OCI-LY3 (cell line): Measurements from ENCODE around the gene IL10.
A peak's percentile ranks its signal among the peaks of the same experiment; 100 is the strongest.

Experiments
- H2AFZ ChIP-seq: fragments of 200-600, 300-600 bp; shearing (Covaris generic); 2 replicates; pipeline ENCODE4 v1.6.0; 2014; ENCODE audit warnings: antibody characterized with exemption, low read depth, low read length
- H3K27ac ChIP-seq: fragments of 200-600, 300-600 bp; sonication (generic); 2 replicates; pipeline ENCODE4 v1.5.1; 2014; ENCODE audit warnings: mild to moderate bottlenecking, low read length, moderate library complexity, mixed read lengths
- H3K27me3 ChIP-seq: fragments of 200-600, 300-600 bp; sonication (generic); 2 replicates; pipeline ENCODE4 v1.6.1; 2014; ENCODE audit warnings: low read depth, low read length, mixed read lengths
- H3K36me3 ChIP-seq: fragments of 200-600, 300-600 bp; sonication (generic); replicated peaks from 2 replicates; pipeline ENCODE3; 2014; ENCODE audit warnings: low read depth, low read length, mixed read lengths
- H3K4me1 ChIP-seq: fragments of 300-600, 200-600 bp; sonication (generic); 2 replicates; pipeline ENCODE4 v1.6.1; 2014; ENCODE audit warnings: low read length, mixed read lengths
- H3K4me2 ChIP-seq: fragments of 200-600, 300-600 bp; sonication (generic); 2 replicates; pipeline ENCODE4 v1.6.1; 2014; ENCODE audit warnings: low read length, mixed read lengths
- H3K4me3 ChIP-seq: fragments of 300-600, 200-600 bp; sonication (generic); 2 replicates; pipeline ENCODE4 v1.5.1; 2014; ENCODE audit warnings: antibody characterized with exemption, mild to moderate bottlenecking, low read length, moderate library complexity
- H3K79me2 ChIP-seq: fragments of 300-600, 200-600 bp; shearing (Covaris generic); 2 replicates; pipeline ENCODE4 v1.6.1; 2014; ENCODE audit warnings: mild to moderate bottlenecking, low read length, mixed read lengths
- H3K9ac ChIP-seq: fragments of 300-600, 200-600 bp; shearing (Covaris generic); 2 replicates; pipeline ENCODE4 v1.6.0; 2014; ENCODE audit warnings: mild to moderate bottlenecking, low read length, moderate library complexity
- H3K9me3 ChIP-seq: fragments of 200-600, 300-600 bp; shearing (Covaris generic); 2 replicates; pipeline ENCODE4 v1.6.1; 2014; ENCODE audit warnings: low read length, mixed read lengths; ENCODE audit not compliant: insufficient read depth
- H4K20me1 ChIP-seq: fragments of 200-600, 300-600 bp; sonication (generic); 2 replicates; pipeline ENCODE4 v1.6.1; 2016; ENCODE audit warnings: low read length, mixed read lengths; ENCODE audit not compliant: insufficient read depth
- CTCF ChIP-seq: fragments of 200-600, 300-600 bp; sonication (generic); IDR thresholded peaks from 2 replicates; pipeline ENCODE4 v1.5.1; 2014; ENCODE audit warnings: antibody characterized with exemption, low read length, low read depth
- EZH2phosphoT487 ChIP-seq: fragments of 200-600 bp; shearing (Covaris generic); IDR thresholded peaks from 2 replicates; pipeline ENCODE4 v1.6.1; 2018; ENCODE audit warnings: antibody characterized with exemption, mixed run types, low read depth

IL10 gene

GRCh38 chr1:206801467-206801866 is 29.2 kb upstream of the IL10 start:
- TF ChIP-seq EZH2phosphoT487 (no peak), CTCF (peak; percentile 85)
- H3K79me2 ChIP-seq: no peaks in the 10 kb centered on the region
- H3K9ac ChIP-seq: no peak overlapping the region
- no peak overlapping the region for H3K4me3 ChIP-seq
- no peak overlapping the region for H3K27ac ChIP-seq
- no peak overlapping the region for H2AFZ ChIP-seq
- no peaks in the 10 kb centered on the region for H3K9me3 ChIP-seq
- H3K4me1 ChIP-seq: peaks cover 76% of the 10 kb centered on the region
- H3K27me3 ChIP-seq: peaks cover 23% of the 10 kb centered on the region
- peak overlapping the region; percentile 3; the same call in 1 of the 2 replicates for H3K4me2 ChIP-seq
- H3K36me3 ChIP-seq: peaks cover 9% of the 10 kb centered on the region
- no peaks in the 10 kb centered on the region for H4K20me1 ChIP-seq

- Histone ChIP-seq H3K4me1 (peaks cover 74% of the 10 kb centered on the region), H4K20me1 (no peaks in the 10 kb centered on the region), H3K9me3 (no peaks in the 10 kb centered on the region), H3K79me2 (no peaks in the 10 kb centered on the region), H3K4me2 (no peak overlapping the region; the same call in 1 of the 2 replicates), H2AFZ (no peak overlapping the region), H3K9ac (no peak overlapping the region), H3K36me3 (peaks cover 9% of the 10 kb centered on the region), H3K27me3 (peaks cover 22% of the 10 kb centered on the region), H3K27ac (no peak overlapping the region), H3K4me3 (no peak overlapping the region)
- no peak for TF ChIP-seq EZH2phosphoT487
- TF ChIP-seq CTCF: no peak
Observed at GRCh38 chr1:206800891-206801290, 28.6 kb upstream of the IL10 start.

GRCh38 chr1:206800411-206800810 is 28.1 kb upstream of the IL10 start:
- Histone ChIP-seq H4K20me1 (no peaks in the 10 kb centered on the region), H2AFZ (no peak overlapping the region), H3K27me3 (peaks cover 17% of the 10 kb centered on the region), H3K27ac (no peak overlapping the region), H3K4me3 (no peak overlapping the region), H3K4me1 (peaks cover 72% of the 10 kb centered on the region), H3K9me3 (no peaks in the 10 kb centered on the region), H3K79me2 (no peaks in the 10 kb centered on the region), H3K4me2 (no peak overlapping the region), H3K36me3 (peaks cover 9% of the 10 kb centered on the region), H3K9ac (no peak overlapping the region)
- TF ChIP-seq EZH2phosphoT487: no peak
- no peak for TF ChIP-seq CTCF

GRCh38 chr1:206799311-206799710 is 27.0 kb upstream of the IL10 start:
- Histone ChIP-seq H3K79me2 (no peaks in the 10 kb centered on the region), H3K36me3 (peaks cover 5% of the 10 kb centered on the region), H3K4me3 (no peak overlapping the region), H3K9me3 (no peaks in the 10 kb centered on the region), H2AFZ (no peak overlapping the region), H3K27me3 (peaks cover 6% of the 10 kb centered on the region; the same call in 1 of the 2 replicates), H3K27ac (no peak overlapping the region), H3K4me2 (no peak overlapping the region), H4K20me1 (no peaks in the 10 kb centered on the region), H3K4me1 (peaks cover 75% of the 10 kb centered on the region), H3K9ac (no peak overlapping the region)
- TF ChIP-seq EZH2phosphoT487 (no peak), CTCF (no peak)
